Fibroblast of lung (primary cell): ENCODE measurements around the gene NPR2. TPM values are rescaled to one million over a fixed set of nuclear protein-coding genes. Genes with fewer than 3 reads are reported as not detected.

Experiments used
- DNase-seq, 2 donors: peaks; one replicate each; pipeline versions ENCODE4 v3.0.0 to v3.0.0-alpha.2; 2010; ENCODE audit warnings: low read depth in 2 of 2
- H2AFZ ChIP-seq: 2 replicates; pipeline ENCODE4 v1.5.1; 2012; ENCODE audit warnings: low read length, control low read depth, inconsistent platforms
- H3K27ac ChIP-seq: 2 replicates; pipeline ENCODE4 v1.5.1; 2011; ENCODE audit warnings: low read length, control low read depth; ENCODE audit not compliant: insufficient read depth
- H3K27me3 ChIP-seq: 2 replicates; pipeline ENCODE4 v1.5.1; 2011; ENCODE audit warnings: mild to moderate bottlenecking, low read length; ENCODE audit not compliant: control insufficient read depth, insufficient read depth
- H3K36me3 ChIP-seq: 2 replicates; pipeline ENCODE4 v1.5.1; 2011; ENCODE audit warnings: low read length; ENCODE audit not compliant: control insufficient read depth, insufficient read depth
- H3K4me1 ChIP-seq: 2 replicates; pipeline ENCODE4 v1.5.1; 2011; ENCODE audit warnings: low read length; ENCODE audit not compliant: control insufficient read depth, insufficient read depth; ENCODE audit errors: extremely low read depth
- H3K4me2 ChIP-seq: 2 replicates; pipeline ENCODE4 v1.5.1; 2011; ENCODE audit warnings: low read length, control low read depth; ENCODE audit not compliant: insufficient read depth; ENCODE audit errors: extremely low read depth
- H3K4me3 ChIP-seq, 4 experiments: fragments of 200-600 bp in 1 of 4; sonication (generic) in 1 of 4; replicated peaks in 1 of 4; 2 replicates each; pipeline ENCODE4 v1.5.1; 2011 to 2016; ENCODE audit warnings: low read length in 4 of 4, low read depth in 3 of 4, mild to moderate bottlenecking in 3 of 4, control low read depth in 2 of 4, inconsistent platforms in 1 of 4, mixed read lengths in 1 of 4; ENCODE audit not compliant: insufficient read depth in 1 of 4; ENCODE audit errors: control extremely low read depth in 1 of 4
- H3K79me2 ChIP-seq: 2 replicates; pipeline ENCODE4 v1.5.1; 2012; ENCODE audit warnings: mild to moderate bottlenecking, low read length, inconsistent platforms; ENCODE audit not compliant: control insufficient read depth, insufficient read depth
- H3K9ac ChIP-seq: 2 replicates; pipeline ENCODE4 v1.5.1; 2011; ENCODE audit warnings: mild to moderate bottlenecking, low read length, control low read depth; ENCODE audit not compliant: insufficient read depth
- H3K9me3 ChIP-seq: 2 replicates; pipeline ENCODE4 v1.5.1; 2012; ENCODE audit warnings: low read depth, low read length; ENCODE audit not compliant: control insufficient read depth, insufficient read depth
- H4K20me1 ChIP-seq: 2 replicates; pipeline ENCODE4 v1.5.1; 2011; ENCODE audit warnings: low read length; ENCODE audit not compliant: control insufficient read depth, insufficient read depth; ENCODE audit errors: extremely low read depth
- CTCF ChIP-seq, 2 donors: IDR thresholded peaks in 1 of 2; conservative IDR thresholded peaks in 1 of 2; 1 replicate in 1 of 2; 2 replicates in 1 of 2; pipeline ENCODE4 v1.5.1; 2011 to 2012; ENCODE audit warnings: low read length in 2 of 2, control low read depth in 1 of 2, inconsistent platforms in 1 of 2, low read depth in 1 of 2, mild to moderate bottlenecking in 1 of 2
- EZH2 ChIP-seq: IDR thresholded peaks from 2 replicates; pipeline ENCODE4 v1.5.1; 2012; ENCODE audit warnings: low read length, control low read depth, mild to moderate bottlenecking; ENCODE audit errors: missing control alignments
- polyA plus RNA-seq, 2 donors: library from polyadenylated mRNA; depleted of rRNA in 1 of 2; stranded (reverse) in 1 of 2; unstranded in 1 of 2; fragments of >200 nt; gene quantifications; 2 replicates each; pipeline ENCODE4 v1.2.1, GENCODE V29; 2011 to 2012; ENCODE audit warnings: missing spikeins in 1 of 2
- total RNA-seq: library from RNA; depleted of rRNA; stranded (reverse); fragments of >200 nt; gene quantifications from 2 replicates; pipeline ENCODE4 v1.2.1, GENCODE V29; 2014

Gene NPR2
- total and polyA plus RNA-seq, 2 donors (not counting 1 experiment from before 2014, with no cell fraction given) = 26.3 to 47.4 TPM

GRCh38 chr9:35766997-35767396, 24.4 kb upstream of the NPR2 start:
- Histone ChIP-seq H3K36me3 (no peaks in the 10 kb centered on the region), H3K79me2 (no peaks in the 10 kb centered on the region), H3K27ac (no peak overlapping the region), H3K9me3 (no peaks in the 10 kb centered on the region), H3K4me3 (no peak overlapping the region), H3K4me1 (no peaks in the 10 kb centered on the region), H3K4me2 (no peak overlapping the region), H2AFZ (no peak overlapping the region), H3K27me3 (peaks cover 11% of the 10 kb centered on the region), H3K9ac (no peak overlapping the region), H4K20me1 (no peaks in the 10 kb centered on the region)
- TF ChIP-seq CTCF (conservative IDR thresholded peaks at IDR 0.05 in 1 of 2, IDR thresholded peaks at IDR 0.05 in 1 of 2; ENCODE audit: low read depth in 1 of 2, low read length in 2 of 2) = no peak
- TF ChIP-seq EZH2 = no peak
- no peak for DNase-seq

- H4K20me1 ChIP-seq = no peaks in the 10 kb centered on the region
- no peak overlapping the region for H3K9ac ChIP-seq
- H3K9me3 ChIP-seq = no peaks in the 10 kb centered on the region
- H3K27me3 ChIP-seq = peaks cover 11% of the 10 kb centered on the region
- no peak overlapping the region for H2AFZ ChIP-seq
- H3K27ac ChIP-seq = no peak overlapping the region
- H3K4me3 ChIP-seq = no peak overlapping the region
- no peaks in the 10 kb centered on the region for H3K36me3 ChIP-seq
- no peaks in the 10 kb centered on the region for H3K79me2 ChIP-seq
- TF ChIP-seq EZH2 (no peak), CTCF (conservative IDR thresholded peaks at IDR 0.05 in 1 of 2, IDR thresholded peaks at IDR 0.05 in 1 of 2; ENCODE audit: low read depth in 1 of 2, low read length in 2 of 2) (no peak)
- no peak overlapping the region for H3K4me2 ChIP-seq
- no peaks in the 10 kb centered on the region for H3K4me1 ChIP-seq
- no peak for DNase-seq
Observed at GRCh38 chr9:35767458-35767857, 23.9 kb upstream of the NPR2 start.

- H3K9me3 ChIP-seq = no peaks in the 10 kb centered on the region
- H3K9ac ChIP-seq = no peak overlapping the region
Observed at GRCh38 chr9:35769763-35770162, 21.6 kb upstream of the NPR2 start.

More at GRCh38 chr9:35769763-35770162, 21.6 kb upstream of the NPR2 start:
- Histone ChIP-seq H3K4me1 (no peaks in the 10 kb centered on the region), H3K36me3 (no peaks in the 10 kb centered on the region), H4K20me1 (no peaks in the 10 kb centered on the region), H3K4me3 (no peak overlapping the region), H3K27ac (no peak overlapping the region), H2AFZ (no peak overlapping the region), H3K27me3 (peaks cover 11% of the 10 kb centered on the region), H3K79me2 (no peaks in the 10 kb centered on the region), H3K4me2 (no peak overlapping the region)
- TF ChIP-seq EZH2 (no peak), CTCF (conservative IDR thresholded peaks at IDR 0.05 in 1 of 2, IDR thresholded peaks at IDR 0.05 in 1 of 2; ENCODE audit: low read depth in 1 of 2, low read length in 2 of 2) (no peak)
- no peak for DNase-seq
